Osteocyte (in vitro differentiated cells): ENCODE measurements around the gene PPDPF. TPM values are rescaled to one million over a fixed set of nuclear protein-coding genes. Genes with fewer than 3 reads are reported as not detected.

Experiments used
- DNase-seq: peaks from one replicate; pipeline ENCODE4 v3.0.0; 2021; ENCODE audit warnings: mixed read lengths; ENCODE audit not compliant: unreplicated experiment; ENCODE audit errors: extremely low spot score
- H3K27ac Mint-ChIP-seq: one replicate; pipeline ENCODE4 v1.8.0; 2021; ENCODE audit warnings: mild to moderate bottlenecking, mixed read lengths; ENCODE audit not compliant: unreplicated experiment
- H3K27me3 Mint-ChIP-seq: one replicate; pipeline ENCODE4 v1.8.0; 2021; ENCODE audit warnings: mixed read lengths; ENCODE audit not compliant: unreplicated experiment
- H3K36me3 Mint-ChIP-seq: one replicate; pipeline ENCODE4 v1.8.0; 2021; ENCODE audit warnings: mixed read lengths; ENCODE audit not compliant: unreplicated experiment
- H3K4me1 Mint-ChIP-seq: one replicate; pipeline ENCODE4 v1.8.0; 2021; ENCODE audit warnings: mixed read lengths; ENCODE audit not compliant: unreplicated experiment
- H3K4me3 Mint-ChIP-seq: one replicate; pipeline ENCODE4 v1.8.0; 2021; ENCODE audit warnings: mild to moderate bottlenecking, moderate library complexity, mixed read lengths; ENCODE audit not compliant: unreplicated experiment
- H3K9me3 Mint-ChIP-seq: one replicate; pipeline ENCODE4 v1.8.0; 2021; ENCODE audit warnings: mixed read lengths; ENCODE audit not compliant: unreplicated experiment
- total RNA-seq: library from RNA; stranded (reverse); gene quantifications from 2 replicates; pipeline ENCODE4 v1.2.1, GENCODE V29; 2021
- TF ChIP-seq, protein P1 (sequence below): fragments of 200-600 bp; sonication (generic); IDR thresholded peaks from 2 replicates; pipeline ENCODE4 v1.5.0; 2021; ENCODE audit warnings: antibody characterized with exemption, mild to moderate bottlenecking, moderate library complexity

The PPDPF gene
- total RNA-seq, 1 donor from 2014 or later: 239 TPM

- DNase-seq: no peak
- TF ChIP-seq, protein P1, sequence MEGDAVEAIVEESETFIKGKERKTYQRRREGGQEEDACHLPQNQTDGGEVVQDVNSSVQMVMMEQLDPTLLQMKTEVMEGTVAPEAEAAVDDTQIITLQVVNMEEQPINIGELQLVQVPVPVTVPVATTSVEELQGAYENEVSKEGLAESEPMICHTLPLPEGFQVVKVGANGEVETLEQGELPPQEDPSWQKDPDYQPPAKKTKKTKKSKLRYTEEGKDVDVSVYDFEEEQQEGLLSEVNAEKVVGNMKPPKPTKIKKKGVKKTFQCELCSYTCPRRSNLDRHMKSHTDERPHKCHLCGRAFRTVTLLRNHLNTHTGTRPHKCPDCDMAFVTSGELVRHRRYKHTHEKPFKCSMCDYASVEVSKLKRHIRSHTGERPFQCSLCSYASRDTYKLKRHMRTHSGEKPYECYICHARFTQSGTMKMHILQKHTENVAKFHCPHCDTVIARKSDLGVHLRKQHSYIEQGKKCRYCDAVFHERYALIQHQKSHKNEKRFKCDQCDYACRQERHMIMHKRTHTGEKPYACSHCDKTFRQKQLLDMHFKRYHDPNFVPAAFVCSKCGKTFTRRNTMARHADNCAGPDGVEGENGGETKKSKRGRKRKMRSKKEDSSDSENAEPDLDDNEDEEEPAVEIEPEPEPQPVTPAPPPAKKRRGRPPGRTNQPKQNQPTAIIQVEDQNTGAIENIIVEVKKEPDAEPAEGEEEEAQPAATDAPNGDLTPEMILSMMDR: no peak
- Mint-ChIP-seq H3K27me3 (peaks cover 11% of the 10 kb centered on the region), H3K4me1 (no peaks in the 10 kb centered on the region), H3K9me3 (no peaks in the 10 kb centered on the region), H3K36me3 (no peaks in the 10 kb centered on the region), H3K27ac (no peak overlapping the region), H3K4me3 (no peak overlapping the region)
These were observed 32.0 kb upstream of the PPDPF start for GRCh38 chr20:63488315-63489251.

DNA sequence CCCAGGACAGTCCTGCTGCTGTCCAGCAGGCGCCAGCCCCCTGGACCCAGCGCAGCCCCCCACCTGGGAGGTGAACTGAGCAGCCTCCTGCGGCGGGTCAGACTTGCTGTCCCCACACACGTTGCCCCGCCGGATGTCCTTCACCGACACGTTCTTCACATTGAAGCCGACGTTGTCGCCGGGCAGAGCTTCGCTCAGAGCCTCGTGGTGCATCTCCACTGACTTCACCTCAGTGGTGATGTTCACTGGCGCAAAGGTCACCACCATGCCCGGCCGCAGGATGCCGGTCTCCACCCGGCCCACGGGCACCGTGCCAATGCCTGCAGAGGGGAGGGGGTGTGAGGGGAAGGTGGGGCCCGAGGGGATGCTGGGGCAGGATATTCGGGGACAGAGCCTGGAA lies 30.1 kb upstream of the PPDPF start:
- no peak overlapping the region for H3K4me3 Mint-ChIP-seq
- TF ChIP-seq, protein P1: no peak
- no peak for DNase-seq
- H3K36me3 Mint-ChIP-seq: no peaks in the 10 kb centered on the region
- H3K4me1 Mint-ChIP-seq: no peaks in the 10 kb centered on the region
- no peak overlapping the region for H3K27ac Mint-ChIP-seq
- peaks cover 8% of the 10 kb centered on the region for H3K27me3 Mint-ChIP-seq
- no peaks in the 10 kb centered on the region for H3K9me3 Mint-ChIP-seq

- H3K36me3 Mint-ChIP-seq: no peaks in the 10 kb centered on the region
These were observed 29.5 kb upstream of the PPDPF start for GRCh38 chr20:63491078-63491477.

DNA sequence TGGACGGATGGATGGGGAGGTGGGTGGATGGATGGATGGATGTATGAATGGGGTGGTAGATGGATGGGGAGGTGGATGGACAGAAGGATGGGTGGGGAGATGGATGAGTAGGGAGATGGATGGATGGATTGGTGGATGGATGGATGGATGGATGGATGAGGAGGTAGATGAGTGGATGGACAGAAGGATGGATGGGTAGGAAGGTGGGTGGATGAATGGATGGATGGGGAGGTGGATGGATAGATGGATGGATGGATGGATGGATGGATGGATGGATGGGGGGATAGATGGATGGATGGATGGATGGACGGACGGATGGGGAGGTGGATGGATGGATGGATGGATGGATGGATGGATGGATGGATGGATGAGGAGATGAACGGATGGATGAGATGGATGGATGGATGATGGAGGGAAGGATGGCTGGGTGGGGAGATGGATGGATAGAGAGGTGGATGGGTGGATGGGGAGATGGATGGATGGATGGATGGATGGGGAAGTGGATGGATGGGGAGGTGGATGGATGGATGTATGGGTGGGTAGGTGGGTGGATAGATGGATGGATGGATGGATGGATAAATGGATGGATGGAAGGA lies 28.8 kb upstream of the PPDPF start:
- peaks cover 2% of the 10 kb centered on the region for H3K4me1 Mint-ChIP-seq
- H3K36me3 Mint-ChIP-seq: no peaks in the 10 kb centered on the region
- TF ChIP-seq, protein P1: no peak
- no peak overlapping the region for H3K27ac Mint-ChIP-seq
- no peaks in the 10 kb centered on the region for H3K9me3 Mint-ChIP-seq
- H3K27me3 Mint-ChIP-seq: peaks cover 8% of the 10 kb centered on the region
- no peak overlapping the region for H3K4me3 Mint-ChIP-seq
- DNase-seq: no peak

More at GRCh38 chr20:63491078-63491477, 29.5 kb upstream of the PPDPF start:
- Mint-ChIP-seq H3K27ac (no peak overlapping the region), H3K9me3 (no peaks in the 10 kb centered on the region), H3K4me1 (peaks cover under 1% of the 10 kb centered on the region), H3K4me3 (no peak overlapping the region), H3K27me3 (peaks cover 8% of the 10 kb centered on the region)
- DNase-seq: no peak
- TF ChIP-seq, protein P1: no peak

GRCh38 chr20:63492518-63492917 lies 28.0 kb upstream of the PPDPF start:
- no peak overlapping the region for H3K27ac Mint-ChIP-seq
- no peaks in the 10 kb centered on the region for H3K36me3 Mint-ChIP-seq
- no peaks in the 10 kb centered on the region for H3K9me3 Mint-ChIP-seq
- peaks cover 2% of the 10 kb centered on the region for H3K4me1 Mint-ChIP-seq
- H3K27me3 Mint-ChIP-seq: peaks cover 5% of the 10 kb centered on the region
- DNase-seq: no peak
- TF ChIP-seq, protein P1: no peak
- H3K4me3 Mint-ChIP-seq: no peak overlapping the region
